ENCODE data around the gene HLA-DQA2.
"Not testable (repeated sequence)": the region's sequence is repeated elsewhere in the genome, so short reads cannot be mapped to it uniquely, and the experiment has no call there.

The HLA-DQA2 gene

DNA sequence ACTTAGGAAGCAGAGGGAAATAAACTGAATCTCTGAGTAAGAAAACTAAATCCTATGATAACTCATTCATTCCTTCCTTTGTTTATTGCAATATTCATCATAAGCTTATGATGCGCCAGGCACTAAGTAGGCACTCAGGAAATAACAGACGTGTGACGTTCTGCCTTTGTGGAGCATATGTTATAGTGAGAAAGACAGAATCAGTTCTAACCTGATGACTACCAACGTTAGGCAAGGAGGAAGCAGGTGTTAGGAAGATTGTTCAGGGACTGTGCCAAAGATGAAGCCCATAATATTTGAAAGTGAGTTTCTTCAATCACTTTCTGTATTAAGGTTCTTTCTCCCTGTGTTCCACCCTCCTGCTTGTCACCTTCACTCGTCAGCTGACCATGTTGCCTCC is 3.6 kb downstream of the HLA-DQA2 start (continued):
- TF ChIP-seq, protein P1, sequence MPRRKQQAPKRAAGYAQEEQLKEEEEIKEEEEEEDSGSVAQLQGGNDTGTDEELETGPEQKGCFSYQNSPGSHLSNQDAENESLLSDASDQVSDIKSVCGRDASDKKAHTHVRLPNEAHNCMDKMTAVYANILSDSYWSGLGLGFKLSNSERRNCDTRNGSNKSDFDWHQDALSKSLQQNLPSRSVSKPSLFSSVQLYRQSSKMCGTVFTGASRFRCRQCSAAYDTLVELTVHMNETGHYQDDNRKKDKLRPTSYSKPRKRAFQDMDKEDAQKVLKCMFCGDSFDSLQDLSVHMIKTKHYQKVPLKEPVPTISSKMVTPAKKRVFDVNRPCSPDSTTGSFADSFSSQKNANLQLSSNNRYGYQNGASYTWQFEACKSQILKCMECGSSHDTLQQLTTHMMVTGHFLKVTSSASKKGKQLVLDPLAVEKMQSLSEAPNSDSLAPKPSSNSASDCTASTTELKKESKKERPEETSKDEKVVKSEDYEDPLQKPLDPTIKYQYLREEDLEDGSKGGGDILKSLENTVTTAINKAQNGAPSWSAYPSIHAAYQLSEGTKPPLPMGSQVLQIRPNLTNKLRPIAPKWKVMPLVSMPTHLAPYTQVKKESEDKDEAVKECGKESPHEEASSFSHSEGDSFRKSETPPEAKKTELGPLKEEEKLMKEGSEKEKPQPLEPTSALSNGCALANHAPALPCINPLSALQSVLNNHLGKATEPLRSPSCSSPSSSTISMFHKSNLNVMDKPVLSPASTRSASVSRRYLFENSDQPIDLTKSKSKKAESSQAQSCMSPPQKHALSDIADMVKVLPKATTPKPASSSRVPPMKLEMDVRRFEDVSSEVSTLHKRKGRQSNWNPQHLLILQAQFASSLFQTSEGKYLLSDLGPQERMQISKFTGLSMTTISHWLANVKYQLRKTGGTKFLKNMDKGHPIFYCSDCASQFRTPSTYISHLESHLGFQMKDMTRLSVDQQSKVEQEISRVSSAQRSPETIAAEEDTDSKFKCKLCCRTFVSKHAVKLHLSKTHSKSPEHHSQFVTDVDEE (CRISPR knock-in tag; IDR thresholded peaks at IDR 0.05) = no peak
- TF ChIP-seq SNAI2 (CRISPR knock-in tag; IDR thresholded peaks at IDR 0.05) = no peak

DNA sequence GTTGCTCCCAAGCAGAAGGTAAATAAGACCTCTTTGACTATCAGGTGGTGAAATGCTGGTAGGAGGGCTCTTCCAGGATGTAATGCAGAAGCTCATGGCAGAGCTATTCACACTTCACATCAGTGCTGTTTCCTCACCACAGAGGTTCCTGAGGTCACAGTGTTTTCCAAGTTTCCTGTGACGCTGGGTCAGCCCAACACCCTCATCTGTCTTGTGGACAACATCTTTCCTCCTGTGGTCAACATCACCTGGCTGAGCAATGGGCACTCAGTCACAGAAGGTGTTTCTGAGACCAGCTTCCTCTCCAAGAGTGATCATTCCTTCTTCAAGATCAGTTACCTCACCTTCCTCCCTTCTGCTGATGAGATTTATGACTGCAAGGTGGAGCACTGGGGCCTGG is 4.5 kb downstream of the HLA-DQA2 start:
- ATAC-seq = not testable (repeated sequence)

DNA sequence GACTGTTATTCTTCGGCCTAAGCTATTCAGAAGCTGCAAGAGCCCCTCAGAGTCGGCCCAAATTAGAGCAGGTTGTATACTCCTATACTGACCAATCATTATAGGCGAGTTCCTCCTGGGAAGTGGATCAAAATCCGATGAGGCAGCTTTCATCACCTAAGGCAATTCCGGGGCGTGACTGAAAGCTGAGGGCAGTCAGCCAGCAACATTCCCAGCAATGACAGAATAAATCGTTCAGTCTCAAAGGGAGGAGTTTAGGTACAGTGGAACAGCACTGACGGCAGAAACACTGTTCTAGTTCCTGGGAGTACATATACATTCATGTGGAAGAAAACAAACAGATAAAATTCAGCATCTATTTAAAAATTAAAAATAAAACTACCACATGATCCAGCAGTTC is 11.4 kb downstream of the HLA-DQA2 start:
- TF ChIP-seq ZNF70 (CRISPR knock-in tag; IDR thresholded peaks at IDR 0.05) (no peak), TCF4 (CRISPR knock-in tag; IDR thresholded peaks at IDR 0.05; ENCODE audit: borderline replicate concordance) (no peak), OSR1 (CRISPR knock-in tag; IDR thresholded peaks at IDR 0.05) (no peak), ZFP30 (CRISPR knock-in tag; IDR thresholded peaks at IDR 0.05) (no peak), SNAI2 (CRISPR knock-in tag; IDR thresholded peaks at IDR 0.05) (no peak), ZC3H10 (CRISPR knock-in tag; IDR thresholded peaks at IDR 0.05) (no peak)
- TF ChIP-seq, protein P2, sequence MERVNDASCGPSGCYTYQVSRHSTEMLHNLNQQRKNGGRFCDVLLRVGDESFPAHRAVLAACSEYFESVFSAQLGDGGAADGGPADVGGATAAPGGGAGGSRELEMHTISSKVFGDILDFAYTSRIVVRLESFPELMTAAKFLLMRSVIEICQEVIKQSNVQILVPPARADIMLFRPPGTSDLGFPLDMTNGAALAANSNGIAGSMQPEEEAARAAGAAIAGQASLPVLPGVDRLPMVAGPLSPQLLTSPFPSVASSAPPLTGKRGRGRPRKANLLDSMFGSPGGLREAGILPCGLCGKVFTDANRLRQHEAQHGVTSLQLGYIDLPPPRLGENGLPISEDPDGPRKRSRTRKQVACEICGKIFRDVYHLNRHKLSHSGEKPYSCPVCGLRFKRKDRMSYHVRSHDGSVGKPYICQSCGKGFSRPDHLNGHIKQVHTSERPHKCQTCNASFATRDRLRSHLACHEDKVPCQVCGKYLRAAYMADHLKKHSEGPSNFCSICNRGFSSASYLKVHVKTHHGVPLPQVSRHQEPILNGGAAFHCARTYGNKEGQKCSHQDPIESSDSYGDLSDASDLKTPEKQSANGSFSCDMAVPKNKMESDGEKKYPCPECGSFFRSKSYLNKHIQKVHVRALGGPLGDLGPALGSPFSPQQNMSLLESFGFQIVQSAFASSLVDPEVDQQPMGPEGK (CRISPR knock-in tag; IDR thresholded peaks at IDR 0.05; ENCODE audit: borderline replicate concordance) = no peak
- TF ChIP-seq, protein P3, sequence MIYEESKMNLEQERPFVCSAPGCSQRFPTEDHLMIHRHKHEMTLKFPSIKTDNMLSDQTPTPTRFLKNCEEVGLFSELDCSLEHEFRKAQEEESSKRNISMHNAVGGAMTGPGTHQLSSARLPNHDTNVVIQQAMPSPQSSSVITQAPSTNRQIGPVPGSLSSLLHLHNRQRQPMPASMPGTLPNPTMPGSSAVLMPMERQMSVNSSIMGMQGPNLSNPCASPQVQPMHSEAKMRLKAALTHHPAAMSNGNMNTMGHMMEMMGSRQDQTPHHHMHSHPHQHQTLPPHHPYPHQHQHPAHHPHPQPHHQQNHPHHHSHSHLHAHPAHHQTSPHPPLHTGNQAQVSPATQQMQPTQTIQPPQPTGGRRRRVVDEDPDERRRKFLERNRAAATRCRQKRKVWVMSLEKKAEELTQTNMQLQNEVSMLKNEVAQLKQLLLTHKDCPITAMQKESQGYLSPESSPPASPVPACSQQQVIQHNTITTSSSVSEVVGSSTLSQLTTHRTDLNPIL (CRISPR knock-in tag; IDR thresholded peaks at IDR 0.05; ENCODE audit: low read depth) = no peak
- ATAC-seq = no peak

DNA sequence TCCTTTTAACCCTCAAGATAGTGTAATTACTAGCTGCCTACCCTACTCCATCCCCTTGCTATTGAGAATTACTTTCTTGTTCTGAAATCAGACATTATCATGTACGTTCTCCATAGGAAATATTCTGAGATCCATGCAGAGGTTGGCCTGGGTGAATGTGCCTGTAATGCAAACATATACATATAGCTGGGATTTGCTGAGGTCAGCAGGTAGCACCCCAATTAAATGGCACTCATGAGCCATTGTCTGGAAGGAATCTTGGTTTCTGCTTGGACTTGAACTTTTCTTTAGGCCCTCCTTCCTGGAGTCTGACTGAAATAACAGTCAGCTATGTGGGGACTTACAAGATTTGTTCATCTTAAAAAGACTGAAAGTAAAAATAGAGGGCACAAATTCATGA is 18.5 kb downstream of the HLA-DQA2 start:
- TF ChIP-seq, protein P1 (CRISPR knock-in tag; IDR thresholded peaks at IDR 0.05) = no peak
- TF ChIP-seq ESRRG (CRISPR knock-in tag; IDR thresholded peaks at IDR 0.05) (no peak), TCF4 (CRISPR knock-in tag; IDR thresholded peaks at IDR 0.05; ENCODE audit: borderline replicate concordance) (no peak), ZNF8 (CRISPR knock-in tag; IDR thresholded peaks at IDR 0.05) (no peak), RARB (CRISPR knock-in tag; IDR thresholded peaks at IDR 0.05) (no peak), ZC3H10 (CRISPR knock-in tag; IDR thresholded peaks at IDR 0.05) (no peak), BACH2 (CRISPR knock-in tag; IDR thresholded peaks at IDR 0.05; ENCODE audit: borderline replicate concordance) (no peak), ISL1 (CRISPR knock-in tag; IDR thresholded peaks at IDR 0.05) (no peak), GLIS3 (CRISPR knock-in tag; IDR thresholded peaks at IDR 0.05) (no peak), OSR1 (CRISPR knock-in tag; IDR thresholded peaks at IDR 0.05) (no peak), CSDC2 (CRISPR knock-in tag; IDR thresholded peaks at IDR 0.05) (no peak)
- TF ChIP-seq, protein P4, sequence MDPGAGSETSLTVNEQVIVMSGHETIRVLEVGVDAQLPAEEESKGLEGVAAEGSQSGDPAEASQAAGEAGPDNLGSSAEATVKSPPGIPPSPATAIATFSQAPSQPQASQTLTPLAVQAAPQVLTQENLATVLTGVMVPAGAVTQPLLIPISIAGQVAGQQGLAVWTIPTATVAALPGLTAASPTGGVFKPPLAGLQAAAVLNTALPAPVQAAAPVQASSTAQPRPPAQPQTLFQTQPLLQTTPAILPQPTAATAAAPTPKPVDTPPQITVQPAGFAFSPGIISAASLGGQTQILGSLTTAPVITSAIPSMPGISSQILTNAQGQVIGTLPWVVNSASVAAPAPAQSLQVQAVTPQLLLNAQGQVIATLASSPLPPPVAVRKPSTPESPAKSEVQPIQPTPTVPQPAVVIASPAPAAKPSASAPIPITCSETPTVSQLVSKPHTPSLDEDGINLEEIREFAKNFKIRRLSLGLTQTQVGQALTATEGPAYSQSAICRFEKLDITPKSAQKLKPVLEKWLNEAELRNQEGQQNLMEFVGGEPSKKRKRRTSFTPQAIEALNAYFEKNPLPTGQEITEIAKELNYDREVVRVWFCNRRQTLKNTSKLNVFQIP (CRISPR knock-in tag; IDR thresholded peaks at IDR 0.05; ENCODE audit: borderline replicate concordance, low read depth) = no peak
- TF ChIP-seq, protein P5, sequence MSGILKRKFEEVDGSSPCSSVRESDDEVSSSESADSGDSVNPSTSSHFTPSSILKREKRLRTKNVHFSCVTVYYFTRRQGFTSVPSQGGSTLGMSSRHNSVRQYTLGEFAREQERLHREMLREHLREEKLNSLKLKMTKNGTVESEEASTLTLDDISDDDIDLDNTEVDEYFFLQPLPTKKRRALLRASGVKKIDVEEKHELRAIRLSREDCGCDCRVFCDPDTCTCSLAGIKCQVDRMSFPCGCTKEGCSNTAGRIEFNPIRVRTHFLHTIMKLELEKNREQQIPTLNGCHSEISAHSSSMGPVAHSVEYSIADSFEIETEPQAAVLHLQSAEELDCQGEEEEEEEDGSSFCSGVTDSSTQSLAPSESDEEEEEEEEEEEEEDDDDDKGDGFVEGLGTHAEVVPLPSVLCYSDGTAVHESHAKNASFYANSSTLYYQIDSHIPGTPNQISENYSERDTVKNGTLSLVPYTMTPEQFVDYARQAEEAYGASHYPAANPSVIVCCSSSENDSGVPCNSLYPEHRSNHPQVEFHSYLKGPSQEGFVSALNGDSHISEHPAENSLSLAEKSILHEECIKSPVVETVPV (CRISPR knock-in tag; IDR thresholded peaks at IDR 0.05) = no peak
- TF ChIP-seq, protein P2 (CRISPR knock-in tag; IDR thresholded peaks at IDR 0.05; ENCODE audit: borderline replicate concordance) = no peak
- ATAC-seq = no peak
